ENCODE data around the gene ABITRAM.
"Not testable (repeated sequence)": the region's sequence is repeated elsewhere in the genome, so short reads cannot be mapped to it uniquely, and the experiment has no call there.

ABITRAM gene

DNA sequence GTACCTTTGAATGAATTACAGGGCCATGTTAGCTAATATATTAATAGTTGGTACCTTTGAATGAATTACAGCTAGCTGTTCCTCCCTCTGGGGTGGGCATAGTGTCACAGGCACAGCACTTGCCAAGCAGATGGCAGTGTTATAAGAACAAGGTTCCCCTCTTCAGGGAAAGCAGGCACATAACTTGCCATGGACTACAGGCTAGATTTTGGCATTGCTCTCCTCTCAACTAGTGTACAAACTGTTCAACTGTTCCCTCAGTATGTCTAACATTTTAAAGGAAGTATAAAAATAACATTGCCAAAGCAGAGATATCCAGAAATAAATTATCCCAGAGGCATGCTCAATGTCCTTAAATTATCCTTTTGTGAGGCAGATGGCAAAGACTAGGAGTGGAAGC, 33.7 kb downstream of the ABITRAM start:
- peak overlapping the region; percentile 79 for H3K27ac ChIP-seq
- TF ChIP-seq, protein P1, sequence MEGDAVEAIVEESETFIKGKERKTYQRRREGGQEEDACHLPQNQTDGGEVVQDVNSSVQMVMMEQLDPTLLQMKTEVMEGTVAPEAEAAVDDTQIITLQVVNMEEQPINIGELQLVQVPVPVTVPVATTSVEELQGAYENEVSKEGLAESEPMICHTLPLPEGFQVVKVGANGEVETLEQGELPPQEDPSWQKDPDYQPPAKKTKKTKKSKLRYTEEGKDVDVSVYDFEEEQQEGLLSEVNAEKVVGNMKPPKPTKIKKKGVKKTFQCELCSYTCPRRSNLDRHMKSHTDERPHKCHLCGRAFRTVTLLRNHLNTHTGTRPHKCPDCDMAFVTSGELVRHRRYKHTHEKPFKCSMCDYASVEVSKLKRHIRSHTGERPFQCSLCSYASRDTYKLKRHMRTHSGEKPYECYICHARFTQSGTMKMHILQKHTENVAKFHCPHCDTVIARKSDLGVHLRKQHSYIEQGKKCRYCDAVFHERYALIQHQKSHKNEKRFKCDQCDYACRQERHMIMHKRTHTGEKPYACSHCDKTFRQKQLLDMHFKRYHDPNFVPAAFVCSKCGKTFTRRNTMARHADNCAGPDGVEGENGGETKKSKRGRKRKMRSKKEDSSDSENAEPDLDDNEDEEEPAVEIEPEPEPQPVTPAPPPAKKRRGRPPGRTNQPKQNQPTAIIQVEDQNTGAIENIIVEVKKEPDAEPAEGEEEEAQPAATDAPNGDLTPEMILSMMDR (IDR thresholded peaks at IDR 0.05; ENCODE audit: low read depth, low read length) = no peak
- H3K36me3 ChIP-seq = peaks cover 61% of the 10 kb centered on the region
- H3K4me3 ChIP-seq (ENCODE audit: low read depth, low read length) = no peak overlapping the region
- no peaks in the 10 kb centered on the region for H3K27me3 ChIP-seq (ENCODE audit: insufficient read depth, low read depth, severe bottlenecking)
- H3K9me3 ChIP-seq (ENCODE audit: severe bottlenecking) = peaks cover 4% of the 10 kb centered on the region
- no peak for DNase-seq

DNA sequence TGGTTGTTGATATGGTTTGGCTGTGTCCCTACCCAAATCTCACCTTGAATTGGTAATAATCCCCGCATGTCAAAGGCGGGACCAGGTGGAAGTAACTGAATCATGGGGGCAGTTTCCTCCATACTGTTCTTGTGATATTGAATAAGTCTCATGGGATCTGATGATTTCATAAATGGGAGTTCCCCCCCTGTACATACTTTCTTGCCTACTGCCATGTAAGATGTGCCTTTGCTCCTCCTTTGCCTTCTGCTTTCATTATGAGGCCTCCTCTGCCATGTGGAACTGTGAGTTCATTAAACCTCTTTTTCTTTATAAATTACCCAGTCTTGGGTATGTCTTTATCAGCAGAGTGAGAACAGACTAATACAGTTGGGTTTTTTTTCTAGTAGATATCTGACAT, 37.2 kb downstream of the ABITRAM start:
- peaks cover 41% of the 10 kb centered on the region for H3K36me3 ChIP-seq
- not testable (repeated sequence) for H3K9me3 ChIP-seq (ENCODE audit: severe bottlenecking)

DNA sequence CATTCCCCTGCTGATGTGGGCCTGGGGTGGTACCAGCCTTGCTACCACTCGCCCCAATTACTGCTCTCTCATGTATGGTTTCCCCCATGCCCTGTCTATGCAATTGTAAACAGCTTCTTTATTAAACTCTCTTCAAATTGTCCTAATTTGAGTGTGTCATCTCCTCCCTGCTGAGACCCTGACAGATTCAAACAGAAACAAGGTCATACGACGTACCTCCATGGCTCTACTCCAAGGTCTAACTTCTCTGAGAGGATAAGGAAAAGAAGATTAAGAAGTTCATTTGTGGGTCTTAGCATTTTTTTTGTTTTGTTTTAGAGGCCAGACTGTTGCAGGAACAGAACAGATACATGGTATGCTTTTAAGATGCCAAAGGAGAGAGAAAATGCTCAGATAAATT, 38.0 kb downstream of the ABITRAM start:
- peak overlapping the region; percentile 75 for H3K27ac ChIP-seq
- H3K4me3 ChIP-seq (ENCODE audit: low read depth, low read length) = peak overlapping the region; percentile 25
- H3K9me3 ChIP-seq (ENCODE audit: severe bottlenecking) = peaks cover 4% of the 10 kb centered on the region
- TF ChIP-seq, protein P1 (IDR thresholded peaks at IDR 0.05; ENCODE audit: low read depth, low read length) = no peak
- H3K36me3 ChIP-seq = peaks cover 38% of the 10 kb centered on the region
- no peaks in the 10 kb centered on the region for H3K27me3 ChIP-seq (ENCODE audit: insufficient read depth, low read depth, severe bottlenecking)
- peak; percentile 41 for DNase-seq

More for the DNA sequence above, 37.2 kb downstream of the ABITRAM start:
- peak overlapping the region; percentile 75 for H3K27ac ChIP-seq
- not testable (repeated sequence) for H3K27me3 ChIP-seq (ENCODE audit: insufficient read depth, low read depth, severe bottlenecking); H3K4me3 ChIP-seq (ENCODE audit: low read depth, low read length); DNase-seq

DNA sequence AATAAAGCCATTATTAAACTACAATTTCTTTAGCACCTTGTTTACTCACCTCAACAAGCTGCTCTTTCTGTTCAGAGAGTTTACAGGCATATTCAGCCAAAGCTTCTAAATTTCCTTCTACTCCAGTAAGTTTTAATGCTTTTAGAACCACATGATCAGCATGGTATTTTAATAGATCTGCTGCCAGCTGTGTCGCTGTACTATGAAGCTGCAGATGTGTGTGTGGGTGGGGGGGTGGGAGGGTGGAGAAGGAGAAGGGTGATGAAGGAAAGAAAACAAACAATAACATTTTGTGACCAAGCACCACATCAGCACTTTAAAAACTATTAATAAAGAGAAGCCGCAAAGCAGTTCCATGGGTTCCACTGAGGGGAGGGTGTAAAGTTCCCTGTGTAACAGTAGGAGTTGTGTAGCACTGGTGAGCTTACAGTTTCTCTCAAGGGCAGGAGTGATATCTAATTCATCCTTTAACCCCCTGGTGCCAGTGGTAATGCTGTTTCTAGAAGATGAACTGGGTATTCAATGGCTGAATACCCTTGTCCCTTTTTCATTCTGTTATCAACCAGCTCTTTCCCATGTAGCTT, 38.5 kb downstream of the ABITRAM start:
- TF ChIP-seq, protein P1 (IDR thresholded peaks at IDR 0.05; ENCODE audit: low read depth, low read length) = no peak
- no peak for DNase-seq
- Histone ChIP-seq H3K27me3 (ENCODE audit: insufficient read depth, low read depth, severe bottlenecking) (no peaks in the 10 kb centered on the region), H3K4me3 (ENCODE audit: low read depth, low read length) (peak overlapping the region; percentile 25), H3K27ac (peak overlapping the region; percentile 75), H3K36me3 (peaks cover 42% of the 10 kb centered on the region), H3K9me3 (ENCODE audit: severe bottlenecking) (peaks cover 4% of the 10 kb centered on the region)

DNA sequence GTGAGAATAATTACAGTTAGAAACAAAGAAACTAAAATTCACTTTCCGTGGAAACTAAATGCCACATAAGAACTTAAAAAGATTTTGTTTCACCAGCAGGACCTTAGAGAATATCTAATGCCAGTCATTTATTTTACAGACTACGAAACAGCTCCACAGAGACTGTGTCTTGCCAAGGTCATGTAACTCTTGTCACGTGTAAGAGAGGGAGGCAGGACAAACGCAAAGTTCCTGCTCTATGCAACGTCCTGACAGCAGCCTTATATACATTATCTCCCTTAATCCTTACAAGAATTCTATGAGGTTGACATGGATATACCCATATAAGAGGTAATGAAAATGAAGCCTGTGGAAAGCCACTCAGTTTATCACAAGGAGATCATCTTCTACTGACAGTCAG, 39.7 kb downstream of the ABITRAM start:
- Histone ChIP-seq H3K27ac (peak overlapping the region; percentile 75), H3K4me3 (ENCODE audit: low read depth, low read length) (no peak overlapping the region), H3K27me3 (ENCODE audit: insufficient read depth, low read depth, severe bottlenecking) (no peaks in the 10 kb centered on the region), H3K9me3 (ENCODE audit: severe bottlenecking) (peaks cover 4% of the 10 kb centered on the region), H3K36me3 (peaks cover 54% of the 10 kb centered on the region)
- peak; percentile 45 for DNase-seq
- TF ChIP-seq, protein P1 (IDR thresholded peaks at IDR 0.05; ENCODE audit: low read depth, low read length) = no peak

DNA sequence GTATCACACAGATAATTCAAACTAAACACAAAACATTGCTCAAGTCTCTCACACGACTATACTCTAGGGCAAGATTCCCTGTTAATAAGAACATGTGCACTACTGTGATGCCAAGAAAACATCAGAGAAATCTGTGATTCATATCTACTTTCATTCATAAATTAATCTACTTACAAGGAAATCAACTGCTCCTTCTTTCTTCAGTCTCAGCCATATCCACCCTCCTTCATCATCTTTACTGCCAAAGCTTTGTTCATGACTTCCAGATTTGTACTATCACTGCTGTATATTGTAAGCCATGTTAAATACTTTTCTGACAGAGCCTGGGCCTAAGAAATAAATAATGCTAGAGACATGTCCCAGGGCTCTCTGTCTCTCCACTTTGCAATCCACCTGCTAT, 44.0 kb downstream of the ABITRAM start:
- H3K36me3 ChIP-seq = peaks cover 76% of the 10 kb centered on the region
- no peak for DNase-seq
- TF ChIP-seq, protein P1 (IDR thresholded peaks at IDR 0.05; ENCODE audit: low read depth, low read length) = no peak
- H3K27me3 ChIP-seq (ENCODE audit: insufficient read depth, low read depth, severe bottlenecking) = no peaks in the 10 kb centered on the region
- no peaks in the 10 kb centered on the region for H3K9me3 ChIP-seq (ENCODE audit: severe bottlenecking)
- H3K27ac ChIP-seq = no peak overlapping the region
- no peak overlapping the region for H3K4me3 ChIP-seq (ENCODE audit: low read depth, low read length)

Measured in WERI-Rb-1 (cell line).